Lower lobe of right lung (tissue), 2 donors: ENCODE results near the gene NANOS1. TPM values are rescaled to one million over a fixed set of nuclear protein-coding genes. Genes with fewer than 3 reads are reported as not detected.
A peak's percentile ranks its signal among the peaks of the same experiment; 100 is the strongest.

Experiments used
- ATAC-seq, 2 donors: fragments of 200-7000 bp; cut with Tn5 transposase; one replicate each; pipeline ENCODE4 v1.9.1; 2020 to 2022; ENCODE audit warnings: mild to moderate bottlenecking in 2 of 2, moderate library complexity in 2 of 2
- DNase-seq: peaks from one replicate; pipeline ENCODE4 v3.0.0-alpha.2; 2020
- H3K27ac ChIP-seq: fragments of 200-600 bp; one replicate; pipeline ENCODE4 v1.8.0; 2022
- H3K27me3 ChIP-seq: fragments of 200-600 bp; one replicate; pipeline ENCODE4 v1.8.0; 2022; ENCODE audit warnings: low read depth
- H3K36me3 ChIP-seq: fragments of 200-600 bp; one replicate; pipeline ENCODE4 v1.8.0; 2022; ENCODE audit warnings: mild to moderate bottlenecking
- H3K4me1 ChIP-seq: fragments of 200-600 bp; one replicate; pipeline ENCODE4 v1.8.0; 2022
- H3K4me3 ChIP-seq: fragments of 200-600 bp; one replicate; pipeline ENCODE4 v1.8.0; 2022; ENCODE audit warnings: mild to moderate bottlenecking
- H3K9me3 ChIP-seq: fragments of 200-600 bp; one replicate; pipeline ENCODE4 v1.8.0; 2022
- intact Hi-C: fragments of 100-400 bp; cut with DNase I; formaldehyde crosslinking; loops from one replicate; pipeline ENCODE4 v1.11.0; 2022
- total RNA-seq: library from RNA; stranded (reverse); fragmentation: NEBNext Ultra II Directional; extraction: Animal tissue kit (Norgen Biotek cat#: 25700); gene quantifications from one replicate; pipeline ENCODE4 v1.2.1, GENCODE V29; 2021
- TF ChIP-seq, protein P1 (sequence below): fragments of 200-600 bp; IDR thresholded peaks from one replicate; pipeline ENCODE4 v1.8.0; 2022; ENCODE audit warnings: antibody characterized with exemption, mild to moderate bottlenecking
- donor health status: DM: no; HTN: yes; CAD: no; lungs with severe emphysema.

Gene NANOS1
- total RNA-seq, 1 donor from 2014 or later = 1.9 TPM

DNA sequence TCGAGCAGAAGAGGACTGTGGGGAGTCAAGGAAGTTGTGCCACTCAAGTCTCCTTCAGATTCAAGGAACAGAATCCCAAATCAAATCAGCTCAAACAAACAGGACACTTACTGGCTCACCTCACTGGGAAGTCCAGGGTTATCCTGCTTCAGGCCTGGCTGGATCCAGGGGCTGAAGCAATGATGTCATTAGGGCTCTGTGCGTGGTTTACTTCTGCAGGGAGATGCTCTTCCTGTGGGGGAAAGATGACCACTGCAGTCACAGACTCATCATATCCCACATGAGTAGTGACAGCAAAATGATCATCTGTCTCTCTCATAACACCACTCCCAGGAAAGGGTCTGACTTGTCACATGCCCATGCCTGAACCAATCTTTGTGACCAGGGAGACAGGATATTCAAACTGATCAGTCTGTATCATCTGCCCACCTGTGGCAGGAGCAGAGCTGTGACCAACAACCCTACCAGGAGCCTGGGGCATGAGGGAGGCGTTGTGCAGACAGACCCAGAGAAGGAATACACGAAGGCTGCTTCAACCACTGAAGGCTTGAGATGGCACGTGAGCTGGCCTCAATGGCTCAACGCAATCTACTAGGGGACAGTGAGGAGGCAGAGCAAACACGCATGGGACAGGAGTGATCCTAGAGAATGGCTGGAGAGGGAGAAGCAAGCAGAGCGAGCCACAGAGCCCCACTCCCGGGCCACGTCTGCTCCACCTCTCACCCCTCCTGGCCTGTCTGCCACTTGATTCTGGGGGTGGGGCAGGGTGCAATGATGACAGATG is 27.6 kb upstream of the NANOS1 start:
- no peak overlapping the region for H3K27ac ChIP-seq
- TF ChIP-seq, protein P1, sequence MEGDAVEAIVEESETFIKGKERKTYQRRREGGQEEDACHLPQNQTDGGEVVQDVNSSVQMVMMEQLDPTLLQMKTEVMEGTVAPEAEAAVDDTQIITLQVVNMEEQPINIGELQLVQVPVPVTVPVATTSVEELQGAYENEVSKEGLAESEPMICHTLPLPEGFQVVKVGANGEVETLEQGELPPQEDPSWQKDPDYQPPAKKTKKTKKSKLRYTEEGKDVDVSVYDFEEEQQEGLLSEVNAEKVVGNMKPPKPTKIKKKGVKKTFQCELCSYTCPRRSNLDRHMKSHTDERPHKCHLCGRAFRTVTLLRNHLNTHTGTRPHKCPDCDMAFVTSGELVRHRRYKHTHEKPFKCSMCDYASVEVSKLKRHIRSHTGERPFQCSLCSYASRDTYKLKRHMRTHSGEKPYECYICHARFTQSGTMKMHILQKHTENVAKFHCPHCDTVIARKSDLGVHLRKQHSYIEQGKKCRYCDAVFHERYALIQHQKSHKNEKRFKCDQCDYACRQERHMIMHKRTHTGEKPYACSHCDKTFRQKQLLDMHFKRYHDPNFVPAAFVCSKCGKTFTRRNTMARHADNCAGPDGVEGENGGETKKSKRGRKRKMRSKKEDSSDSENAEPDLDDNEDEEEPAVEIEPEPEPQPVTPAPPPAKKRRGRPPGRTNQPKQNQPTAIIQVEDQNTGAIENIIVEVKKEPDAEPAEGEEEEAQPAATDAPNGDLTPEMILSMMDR = no peak
- no peak for DNase-seq
- intact Hi-C loops = no loop called here
- H3K9me3 ChIP-seq = no peaks in the 10 kb centered on the region
- H3K36me3 ChIP-seq = no peaks in the 10 kb centered on the region
- no peaks in the 10 kb centered on the region for H3K27me3 ChIP-seq
- ATAC-seq = no peak
- no peak overlapping the region for H3K4me3 ChIP-seq
- H3K4me1 ChIP-seq = peaks cover 6% of the 10 kb centered on the region

DNA sequence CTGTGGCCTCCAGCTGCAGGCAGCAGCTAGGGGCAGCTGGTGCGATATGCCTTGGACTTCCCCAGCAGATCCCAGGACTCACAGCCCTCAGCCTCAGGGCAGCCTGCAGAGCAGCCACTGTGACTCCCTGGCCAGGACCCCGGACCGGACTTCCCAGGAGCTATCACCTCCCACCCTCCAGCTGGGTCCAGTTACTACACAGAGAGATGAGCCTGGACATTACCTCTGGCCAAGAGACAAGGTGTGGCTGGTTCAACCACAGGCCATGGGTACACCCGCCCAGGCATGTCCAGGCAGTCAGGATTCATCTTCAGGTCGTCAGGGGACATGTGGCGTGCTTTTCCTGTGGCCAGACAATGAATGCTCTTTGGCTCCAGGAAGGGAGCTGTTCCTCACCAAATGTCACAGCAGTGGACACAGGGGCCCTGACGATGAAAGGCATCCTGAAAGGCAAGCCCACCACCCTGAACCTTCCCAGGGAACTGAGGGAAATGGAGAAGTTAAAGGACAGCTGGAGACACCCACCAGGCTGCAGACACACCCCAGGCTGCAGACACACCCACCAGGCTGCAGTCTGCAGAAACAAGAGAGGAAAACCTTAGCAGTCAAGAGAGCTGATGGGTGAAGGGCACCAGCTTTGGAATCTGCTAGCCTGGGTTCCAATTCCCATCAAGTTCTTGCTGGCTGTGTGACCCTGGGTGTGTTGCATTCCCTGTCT is 25.8 kb upstream of the NANOS1 start:
- Histone ChIP-seq H3K27me3 (no peaks in the 10 kb centered on the region), H3K9me3 (no peaks in the 10 kb centered on the region), H3K36me3 (no peaks in the 10 kb centered on the region), H3K4me1 (peaks cover 10% of the 10 kb centered on the region), H3K27ac (no peak overlapping the region), H3K4me3 (no peak overlapping the region)
- ATAC-seq (no peak), DNase-seq (no peak)
- intact Hi-C loops = no loop called here
- TF ChIP-seq, protein P1 = no peak

DNA sequence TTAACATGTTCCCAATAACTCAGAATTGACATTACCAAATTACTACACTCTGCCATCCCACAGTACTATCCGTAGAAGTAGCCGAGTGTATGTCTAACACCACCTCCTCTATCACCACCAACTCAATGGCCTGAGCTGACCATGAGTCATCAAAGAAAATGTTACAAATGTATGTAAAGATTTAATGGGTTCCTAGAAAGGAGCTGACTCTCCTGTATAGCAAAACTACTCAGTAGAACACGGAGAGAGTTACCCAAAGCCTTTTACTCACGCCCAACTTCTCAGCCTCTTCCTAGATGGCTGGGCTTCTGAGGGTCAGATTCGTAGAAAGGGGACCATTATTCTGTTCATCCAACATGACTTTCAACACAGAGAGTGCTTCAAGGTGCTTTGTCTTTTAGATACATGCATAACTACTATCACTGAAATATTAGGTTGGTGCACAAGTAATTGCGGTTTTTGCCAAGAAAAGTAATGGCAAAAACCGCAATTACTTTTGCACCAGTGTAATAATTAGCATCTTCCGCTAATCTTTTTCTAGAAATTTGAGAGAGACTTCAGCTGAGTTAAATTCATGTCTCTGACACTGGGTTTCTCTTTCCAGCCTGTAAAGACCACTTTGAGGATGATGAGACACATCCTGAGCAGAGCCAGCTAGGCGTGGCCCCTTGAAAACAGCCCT is 24.0 kb upstream of the NANOS1 start:
- DNase-seq (no peak), ATAC-seq (no peak)
- no peak overlapping the region for H3K27ac ChIP-seq
- no peak overlapping the region for H3K4me3 ChIP-seq
- H3K27me3 ChIP-seq = no peaks in the 10 kb centered on the region
- H3K9me3 ChIP-seq = no peaks in the 10 kb centered on the region
- H3K4me1 ChIP-seq = peaks cover 10% of the 10 kb centered on the region
- TF ChIP-seq, protein P1 = no peak
- intact Hi-C loops = no loop called here
- H3K36me3 ChIP-seq = no peaks in the 10 kb centered on the region

DNA sequence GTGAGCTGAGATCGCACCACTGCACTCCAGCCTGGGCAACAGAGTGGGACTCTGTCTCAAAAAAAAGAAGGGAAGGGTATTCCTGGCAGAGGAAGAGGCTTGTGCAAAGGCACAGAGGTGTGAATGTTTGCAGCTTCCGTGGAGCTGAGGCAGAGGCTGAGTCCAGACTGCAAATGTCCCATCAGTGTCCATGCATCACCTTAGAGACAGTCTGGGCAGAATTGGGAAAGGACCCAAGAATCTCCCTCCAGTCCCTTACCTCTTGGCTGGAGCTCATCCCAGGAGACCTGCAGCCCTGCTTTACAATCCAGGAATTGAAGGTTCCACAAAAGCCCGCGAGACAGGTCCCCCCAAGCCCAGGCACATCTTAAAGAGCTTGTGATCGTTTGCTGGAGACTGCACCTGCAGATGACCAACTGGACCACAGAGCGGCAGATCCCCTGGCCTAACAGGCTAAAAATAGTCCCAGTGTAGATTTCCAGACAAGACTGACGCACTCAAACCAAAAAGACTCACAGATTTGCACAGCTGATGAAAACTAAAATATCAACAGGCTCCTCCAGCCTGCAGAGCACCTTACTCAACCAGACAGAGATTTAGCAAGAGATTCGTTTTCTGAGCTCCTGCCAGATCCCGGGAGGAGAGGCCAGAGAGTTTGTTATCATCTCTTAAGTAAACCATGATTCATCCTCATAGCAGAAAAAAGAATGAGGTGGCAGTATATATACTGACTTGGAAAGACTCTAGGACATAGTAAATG is 22.9 kb upstream of the NANOS1 start:
- intact Hi-C loops = no loop called here
- H3K27ac ChIP-seq = no peak overlapping the region

DNA sequence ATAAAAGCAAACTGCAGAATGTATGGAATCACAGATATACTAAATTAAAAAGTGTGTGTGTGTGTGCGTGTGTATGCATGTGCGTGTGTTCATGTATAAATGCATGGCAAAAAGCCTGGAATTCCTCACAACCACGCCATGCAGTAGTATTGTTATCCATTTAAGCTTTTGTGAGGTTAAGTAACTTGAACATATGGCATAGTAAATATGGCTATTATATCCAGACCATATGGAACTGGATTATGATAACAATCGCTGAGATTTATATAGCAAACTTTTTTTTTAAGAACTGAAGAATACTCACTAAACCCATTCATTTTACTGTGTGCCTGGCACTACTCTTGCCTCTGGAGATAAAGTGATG is 22.3 kb upstream of the NANOS1 start:
- no peaks in the 10 kb centered on the region for H3K36me3 ChIP-seq

More for the DNA sequence above, 22.9 kb upstream of the NANOS1 start:
- DNase-seq (no peak), ATAC-seq (peak; percentile 45 to 72)
- no peaks in the 10 kb centered on the region for H3K9me3 ChIP-seq
- no peak overlapping the region for H3K4me3 ChIP-seq
- H3K4me1 ChIP-seq = peaks cover 10% of the 10 kb centered on the region
- TF ChIP-seq, protein P1 = no peak
- H3K36me3 ChIP-seq = no peaks in the 10 kb centered on the region
- H3K27me3 ChIP-seq = no peaks in the 10 kb centered on the region

More for the DNA sequence above, 22.3 kb upstream of the NANOS1 start:
- Histone ChIP-seq H3K27ac (no peak overlapping the region), H3K4me3 (no peak overlapping the region), H3K9me3 (no peaks in the 10 kb centered on the region), H3K27me3 (no peaks in the 10 kb centered on the region), H3K4me1 (peaks cover 10% of the 10 kb centered on the region)
- DNase-seq = no peak
- TF ChIP-seq, protein P1 = no peak
- intact Hi-C loops = no loop called here
- ATAC-seq = no peak
